Measurements from ENCODE around the gene GULP1. TPM values are rescaled to one million over a fixed set of nuclear protein-coding genes. Genes with fewer than 3 reads are reported as not detected.

The GULP1 gene
- polyA plus RNA-seq, 1 donor from 2014 or later: 10.2 TPM

GRCh38 chr2:188569431-188570165 lies 277.9 kb downstream of the GULP1 start:
- TF ChIP-seq MXI1 (conservative IDR thresholded peaks at IDR 0.05; ENCODE audit: poor library complexity, severe bottlenecking): no peak
- no peaks in the 10 kb centered on the region for H3K36me3 ChIP-seq (ENCODE audit: insufficient read depth, low read length)
- H3K4me3 ChIP-seq (ENCODE audit: low read length): no peak overlapping the region
- no peaks in the 10 kb centered on the region for H3K9me2 ChIP-seq (ENCODE audit: insufficient read depth, low read length)
- no peak overlapping the region for H2AFZ ChIP-seq (ENCODE audit: low read depth, low read length)
- H3K4me2 ChIP-seq (ENCODE audit: low read length): no peak overlapping the region
- H3F3A ChIP-seq (ENCODE audit: insufficient read depth, low read length, poor library complexity, severe bottlenecking): no peaks in the 10 kb centered on the region
- no peaks in the 10 kb centered on the region for H3K79me2 ChIP-seq (replicated peaks; ENCODE audit: insufficient read depth, low read length)
- H3K27me3 ChIP-seq (ENCODE audit: insufficient read depth, low read depth, low read length): no peaks in the 10 kb centered on the region
- H3K9ac ChIP-seq (ENCODE audit: low read length): no peak overlapping the region
- no peaks in the 10 kb centered on the region for H3K9me3 ChIP-seq (ENCODE audit: low read length)
- H4K20me1 ChIP-seq (ENCODE audit: insufficient read depth): no peaks in the 10 kb centered on the region
- H3K27ac ChIP-seq (ENCODE audit: low read length): no peak overlapping the region

GRCh38 chr2:188570370-188570769 lies 278.7 kb downstream of the GULP1 start:
- Histone ChIP-seq H3F3A (ENCODE audit: insufficient read depth, low read length, poor library complexity, severe bottlenecking) (no peaks in the 10 kb centered on the region), H3K27ac (ENCODE audit: low read length) (no peak overlapping the region), H3K36me3 (ENCODE audit: insufficient read depth, low read length) (no peaks in the 10 kb centered on the region), H3K9me2 (ENCODE audit: insufficient read depth, low read length) (no peaks in the 10 kb centered on the region), H3K79me2 (replicated peaks; ENCODE audit: insufficient read depth, low read length) (no peaks in the 10 kb centered on the region), H4K20me1 (ENCODE audit: insufficient read depth) (no peaks in the 10 kb centered on the region), H3K9me3 (ENCODE audit: low read length) (no peaks in the 10 kb centered on the region), H3K4me2 (ENCODE audit: low read length) (no peak overlapping the region), H3K9ac (ENCODE audit: low read length) (no peak overlapping the region), H3K27me3 (ENCODE audit: insufficient read depth, low read depth, low read length) (no peaks in the 10 kb centered on the region), H2AFZ (ENCODE audit: low read depth, low read length) (no peak overlapping the region), H3K4me3 (ENCODE audit: low read length) (no peak overlapping the region)
- no peak for TF ChIP-seq TAF1 (IDR thresholded peaks at IDR 0.05; ENCODE audit: low read depth)
- no peak for TF ChIP-seq EZH2 (IDR thresholded peaks at IDR 0.05; ENCODE audit: borderline replicate concordance, insufficient read depth, low read length, poor library complexity, severe bottlenecking)
- TF ChIP-seq REST (IDR thresholded peaks at IDR 0.05; ENCODE audit: borderline replicate concordance): no peak
- no peak for TF ChIP-seq POLR2AphosphoS5 (IDR thresholded peaks at IDR 0.05)
- TF ChIP-seq RAD21 (conservative IDR thresholded peaks at IDR 0.05): no peak
- TF ChIP-seq EP300 (conservative IDR thresholded peaks at IDR 0.05; ENCODE audit: poor library complexity, severe bottlenecking): no peak
- no peak for TF ChIP-seq SMC3 (conservative IDR thresholded peaks at IDR 0.05; ENCODE audit: poor library complexity)
- no peak for TF ChIP-seq MXI1 (conservative IDR thresholded peaks at IDR 0.05; ENCODE audit: poor library complexity, severe bottlenecking)
- TF ChIP-seq CTCF (IDR thresholded peaks at IDR 0.05; ENCODE audit: poor library complexity, severe bottlenecking): no peak

Data from neural cell (in vitro differentiated cells).